GM21576 (cell line): ENCODE results near the gene TENT4A.
"Not testable (repeated sequence)": the region's sequence is repeated elsewhere in the genome, so short reads cannot be mapped to it uniquely, and the experiment has no call there.

Experiments used
- ATAC-seq: cut with Tn5 transposase; IDR thresholded peaks from one replicate; pipeline ENCODE4 v1.9.1; 2021; ENCODE audit warnings: mild to moderate bottlenecking, moderate library complexity; ENCODE audit not compliant: unreplicated experiment

The TENT4A gene

GRCh38 chr5:6767481-6768063, 54.3 kb downstream of the TENT4A start:
- ATAC-seq, result no peak

GRCh38 chr5:6768590-6769230, 55.5 kb downstream of the TENT4A start:
- no peak for ATAC-seq

DNA sequence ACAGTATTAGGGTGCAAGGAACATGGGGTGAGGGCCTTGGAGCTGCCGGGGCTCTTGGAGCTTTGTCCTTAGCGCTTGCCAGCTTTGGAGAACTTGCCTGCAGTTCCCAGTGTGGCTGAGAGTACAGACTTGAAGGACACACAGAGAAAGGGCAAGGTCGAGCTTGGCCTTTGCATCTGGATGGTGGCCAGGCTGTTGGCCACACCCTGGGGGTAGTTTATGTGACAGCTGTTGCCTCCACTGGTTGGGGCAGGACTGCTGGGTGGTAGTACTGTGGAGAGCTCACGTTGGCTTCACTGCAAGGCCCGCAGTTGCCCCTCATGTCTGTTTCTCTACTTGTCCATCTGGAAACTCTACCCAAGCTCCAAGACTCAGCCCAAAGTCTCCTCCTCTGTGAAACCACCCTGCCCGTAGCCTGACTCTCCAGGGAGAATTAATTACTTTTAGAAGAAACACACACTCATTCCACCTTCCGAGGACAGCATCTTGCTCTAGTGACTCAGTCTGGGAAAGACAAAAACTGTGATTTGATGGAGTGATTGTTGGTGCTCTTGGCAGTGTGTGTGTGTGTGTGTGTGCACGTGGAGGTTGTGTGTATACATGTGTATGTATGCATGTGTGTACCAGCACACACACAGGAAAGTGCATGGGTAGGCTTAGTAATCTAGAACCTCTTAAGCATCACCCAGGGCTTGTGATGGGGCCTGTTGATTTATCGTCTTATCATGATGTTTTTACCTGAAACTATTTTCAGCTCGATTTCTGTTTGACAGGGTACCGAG, 57.8 kb downstream of the TENT4A start:
- ATAC-seq, result no peak

DNA sequence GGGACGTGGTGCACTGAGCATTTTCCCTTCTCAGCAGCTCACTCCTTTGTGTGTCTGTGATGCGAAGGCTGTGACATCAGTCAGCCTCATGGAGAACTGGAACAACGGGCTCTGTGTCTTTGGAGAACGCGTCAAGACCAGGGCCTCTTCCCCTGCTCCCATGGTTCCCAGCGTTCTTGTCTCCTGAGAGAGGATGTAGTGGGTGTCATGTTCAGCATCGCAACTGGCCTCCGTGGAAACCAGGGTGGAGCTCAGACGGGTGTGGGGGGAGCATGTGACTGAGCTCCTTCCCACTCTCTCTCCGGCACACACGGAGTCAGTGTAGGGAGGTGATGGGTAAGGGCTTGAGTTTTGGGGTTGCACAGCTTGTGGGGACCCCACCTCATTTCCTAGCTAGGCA, 59.7 kb downstream of the TENT4A start:
- ATAC-seq, result no peak

GRCh38 chr5:6773342-6774035, 60.3 kb downstream of the TENT4A start:
- no peak for ATAC-seq

DNA sequence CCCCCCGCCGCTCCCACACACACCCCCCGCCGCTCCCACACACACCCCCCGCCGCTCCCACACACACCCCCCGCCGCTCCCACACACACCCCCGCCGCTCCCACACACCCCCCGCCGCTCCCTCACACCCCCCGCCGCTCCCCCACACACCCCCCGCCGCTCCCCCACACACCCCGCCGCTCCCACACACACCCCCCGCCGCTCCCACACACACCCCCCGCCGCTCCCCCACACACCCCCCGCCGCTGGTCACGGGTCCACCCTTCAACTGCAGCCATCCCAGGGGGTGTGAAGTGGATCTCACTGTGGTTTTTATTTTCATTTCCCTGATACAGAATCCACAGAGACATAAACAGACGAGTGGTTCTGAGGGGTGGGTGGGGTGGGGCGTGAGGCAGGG, 61.0 kb downstream of the TENT4A start:
- ATAC-seq, result not testable (repeated sequence)

- no peak for ATAC-seq
These were observed 61.5 kb downstream of the TENT4A start for GRCh38 chr5:6774721-6775204.

- ATAC-seq, result no peak
These were observed 62.3 kb downstream of the TENT4A start for GRCh38 chr5:6775571-6775970.

GRCh38 chr5:6780802-6781391, 67.7 kb downstream of the TENT4A start:
- peak; percentile 82 for ATAC-seq

DNA sequence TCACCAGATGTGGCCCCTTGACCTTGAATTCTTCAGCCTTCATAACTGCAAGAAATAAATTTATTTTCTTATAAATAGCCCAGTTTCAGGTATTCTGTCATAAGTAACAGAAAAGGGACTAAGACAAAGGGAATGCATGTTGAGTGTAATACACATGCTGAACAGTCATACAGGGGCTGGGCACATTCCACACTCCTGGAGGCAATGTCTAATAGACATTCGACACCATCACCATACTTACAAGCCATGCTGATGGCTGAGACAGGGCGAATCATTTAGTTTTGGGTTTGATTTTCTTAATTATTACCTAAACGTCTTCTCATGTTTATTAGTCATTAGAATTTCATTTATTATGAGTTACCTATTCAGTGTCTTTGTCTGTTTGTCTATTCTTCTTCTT, 68.5 kb downstream of the TENT4A start:
- no peak for ATAC-seq

DNA sequence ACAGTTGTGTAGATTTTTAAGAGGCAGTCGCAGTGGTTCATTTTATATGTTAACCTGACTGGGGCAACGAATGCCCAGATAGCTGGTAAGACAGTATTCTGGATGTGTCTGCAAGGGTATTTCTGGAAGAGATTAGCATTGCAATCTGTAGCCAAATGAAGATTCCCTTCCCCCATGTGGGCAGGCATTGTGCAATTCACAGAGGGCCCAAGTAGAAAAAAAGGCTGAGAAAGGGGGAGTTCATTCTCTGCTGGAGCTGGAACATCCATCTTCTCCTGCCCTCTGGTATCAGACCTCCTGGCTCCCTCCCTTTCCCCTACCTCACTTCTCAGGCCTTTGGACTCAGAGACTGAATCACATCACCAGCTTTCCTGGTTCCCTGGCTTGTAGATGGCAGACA, 70.6 kb downstream of the TENT4A start:
- ATAC-seq, result no peak

DNA sequence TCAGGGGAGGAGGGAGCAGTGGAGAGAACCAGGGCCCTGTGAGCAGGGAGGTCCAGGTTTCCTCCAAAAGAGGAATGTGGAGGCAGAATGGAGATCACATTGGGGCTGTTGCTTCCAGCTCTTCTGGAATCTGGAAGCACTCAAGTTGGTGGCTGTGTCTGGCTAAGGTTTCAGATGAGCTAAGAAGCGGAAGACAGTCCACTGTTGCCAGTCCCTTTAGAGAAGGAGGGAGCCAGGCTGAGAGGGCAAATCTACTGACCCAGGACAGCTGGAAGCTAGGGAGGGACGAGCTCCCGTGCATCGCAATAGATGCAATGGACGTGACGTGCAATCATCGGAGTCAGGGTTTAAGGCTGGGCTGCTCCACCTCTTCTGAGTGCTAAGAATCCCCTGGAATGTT, 71.2 kb downstream of the TENT4A start:
- ATAC-seq, result no peak

DNA sequence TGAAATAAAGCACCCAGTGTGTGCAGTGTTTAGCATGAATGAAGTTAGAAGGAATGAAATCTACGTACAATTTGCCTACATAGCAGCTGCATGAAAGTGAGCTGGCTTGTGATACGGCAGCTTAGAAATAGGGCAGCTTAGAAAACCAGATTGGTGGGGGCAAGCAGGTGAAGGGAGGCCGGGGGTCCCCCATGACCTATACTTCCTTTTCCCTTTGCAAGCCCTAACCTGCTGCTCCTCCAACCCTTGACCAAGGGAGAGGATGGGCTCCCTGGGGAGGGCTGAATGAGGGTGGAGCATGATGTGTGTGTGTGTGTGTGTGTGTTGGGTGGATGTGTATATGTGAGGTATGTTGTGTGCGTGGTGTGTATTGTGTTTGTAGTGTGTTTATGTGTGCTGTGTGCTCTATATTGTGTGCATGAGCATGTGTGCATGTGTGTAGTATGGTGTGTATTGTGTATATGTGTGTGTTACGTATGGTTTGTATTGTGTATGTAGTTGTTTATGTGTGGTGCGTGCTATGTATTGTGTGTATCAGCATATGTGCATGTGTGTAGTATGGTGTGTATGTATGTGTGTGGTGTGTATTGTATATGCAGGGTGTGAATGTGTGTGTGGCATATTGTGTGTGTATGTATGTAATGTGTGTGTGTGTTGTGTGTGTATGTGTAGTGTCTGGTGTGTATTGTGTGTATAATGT, 72.1 kb downstream of the TENT4A start:
- no peak for ATAC-seq

GRCh38 chr5:6785861-6786180, 72.6 kb downstream of the TENT4A start:
- ATAC-seq, result no peak

- ATAC-seq, result no peak
These were observed 73.7 kb downstream of the TENT4A start for GRCh38 chr5:6786786-6787495.

DNA sequence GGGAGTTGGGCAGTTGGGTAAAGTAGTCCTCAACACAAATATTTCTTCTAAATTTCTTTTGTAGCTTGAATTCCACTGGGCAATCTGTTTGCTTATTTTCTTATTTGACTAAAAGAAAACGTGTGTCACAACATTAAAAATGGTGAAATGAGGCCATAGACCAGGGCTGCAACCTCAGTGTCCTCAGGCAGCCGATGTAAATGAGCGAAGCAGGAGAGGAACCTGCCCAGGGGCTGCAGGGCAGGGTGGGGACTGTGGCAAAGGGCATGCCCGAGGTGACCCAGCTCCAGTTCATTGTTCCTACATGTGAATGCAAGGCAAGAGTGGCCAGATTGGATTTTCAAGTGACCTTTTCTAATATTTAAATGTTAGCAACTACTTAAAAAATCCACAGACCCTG, 74.7 kb downstream of the TENT4A start:
- no peak for ATAC-seq

DNA sequence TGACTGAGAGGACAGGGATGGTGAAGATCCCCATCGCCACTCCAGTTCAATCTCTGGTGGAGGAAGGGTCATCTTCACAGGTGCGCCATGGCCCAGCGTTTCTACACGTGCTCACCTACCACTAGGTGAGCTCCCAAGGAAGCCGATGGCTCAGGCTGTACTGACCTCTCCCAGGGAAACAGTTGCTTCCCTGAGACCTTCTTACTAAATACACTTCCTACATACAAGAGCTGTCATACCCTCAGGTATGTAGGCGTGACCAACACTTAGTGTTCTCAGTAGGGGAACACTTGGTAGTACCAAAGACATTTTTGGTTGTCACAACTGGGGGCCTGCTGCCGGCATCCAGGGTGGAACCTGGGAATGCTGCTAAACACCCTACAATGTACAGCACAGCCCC, 75.2 kb downstream of the TENT4A start:
- ATAC-seq, result no peak

GRCh38 chr5:6788956-6789649, 75.9 kb downstream of the TENT4A start:
- no peak for ATAC-seq

GRCh38 chr5:6790346-6790865, 77.2 kb downstream of the TENT4A start:
- ATAC-seq, result no peak
